ENCODE results near the gene ATOSA. TPM values are rescaled to one million over a fixed set of nuclear protein-coding genes. Genes with fewer than 3 reads are reported as not detected.

Gene ATOSA
- total RNA-seq, 1 donor from 2014 or later, result 26.8 TPM

GRCh38 chr15:52698514-52698913 lies 19.3 kb upstream of the ATOSA start:
- DNase-seq (ENCODE audit: low spot score), result no peak
- Mint-ChIP-seq H3K27ac (no peak overlapping the region), H3K9me3 (no peaks in the 10 kb centered on the region), H3K4me1 (peaks cover 21% of the 10 kb centered on the region), H3K36me3 (no peaks in the 10 kb centered on the region), H3K27me3 (ENCODE audit: insufficient read depth, low read depth) (peaks cover 2% of the 10 kb centered on the region), H3K4me3 (no peak overlapping the region)
- Histone ChIP-seq H3K27ac (no peak overlapping the region), H3K36me3 (no peaks in the 10 kb centered on the region), H3K4me3 (no peak overlapping the region), H3K9ac (no peak overlapping the region), H3K79me2 (ENCODE audit: low read depth) (no peaks in the 10 kb centered on the region), H3K27me3 (no peaks in the 10 kb centered on the region), H3K9me3 (ENCODE audit: low read depth) (no peaks in the 10 kb centered on the region), H3K4me1 (peaks cover 33% of the 10 kb centered on the region), H2AFZ (replicated peaks) (no peak overlapping the region), H3K4me2 (no peak overlapping the region), H4K20me1 (ENCODE audit: low read depth) (no peaks in the 10 kb centered on the region), H3F3A (ENCODE audit: low read depth) (peaks cover 11% of the 10 kb centered on the region)
- no peak for TF ChIP-seq EZH2 (IDR thresholded peaks at IDR 0.05)
- TF ChIP-seq EZH2phosphoT487 (IDR thresholded peaks at IDR 0.05), result no peak
- no peak for TF ChIP-seq CTCF (IDR thresholded peaks at IDR 0.05)

- H3K27ac ChIP-seq, result no peak overlapping the region
- TF ChIP-seq EZH2 (IDR thresholded peaks at IDR 0.05) (no peak), EZH2phosphoT487 (IDR thresholded peaks at IDR 0.05) (no peak), CTCF (IDR thresholded peaks at IDR 0.05) (no peak)
- no peak for DNase-seq (ENCODE audit: low spot score)
These were observed 17.9 kb upstream of the ATOSA start for GRCh38 chr15:52697051-52697450.

GRCh38 chr15:52695154-52695553 lies 16.0 kb upstream of the ATOSA start:
- no peak for DNase-seq (ENCODE audit: low spot score)
- Histone ChIP-seq H3K27me3 (no peaks in the 10 kb centered on the region), H3K4me2 (no peak overlapping the region), H3K27ac (no peak overlapping the region), H3K79me2 (ENCODE audit: low read depth) (no peaks in the 10 kb centered on the region), H3F3A (ENCODE audit: low read depth) (peaks cover 11% of the 10 kb centered on the region), H3K36me3 (no peaks in the 10 kb centered on the region), H4K20me1 (ENCODE audit: low read depth) (no peaks in the 10 kb centered on the region), H3K9ac (no peak overlapping the region), H3K9me3 (ENCODE audit: low read depth) (no peaks in the 10 kb centered on the region), H3K4me3 (no peak overlapping the region), H2AFZ (replicated peaks) (no peak overlapping the region), H3K4me1 (peaks cover 27% of the 10 kb centered on the region)
- Mint-ChIP-seq H3K27me3 (ENCODE audit: insufficient read depth, low read depth) (peaks cover 2% of the 10 kb centered on the region), H3K4me1 (peaks cover 17% of the 10 kb centered on the region), H3K9me3 (no peaks in the 10 kb centered on the region), H3K4me3 (no peak overlapping the region), H3K36me3 (no peaks in the 10 kb centered on the region), H3K27ac (no peak overlapping the region)
- TF ChIP-seq CTCF (IDR thresholded peaks at IDR 0.05), result no peak
- no peak for TF ChIP-seq EZH2phosphoT487 (IDR thresholded peaks at IDR 0.05)
- TF ChIP-seq EZH2 (IDR thresholded peaks at IDR 0.05), result no peak

More at GRCh38 chr15:52697051-52697450, 17.9 kb upstream of the ATOSA start:
- Mint-ChIP-seq H3K4me1 (peaks cover 21% of the 10 kb centered on the region), H3K36me3 (no peaks in the 10 kb centered on the region), H3K4me3 (no peak overlapping the region), H3K27me3 (ENCODE audit: insufficient read depth, low read depth) (peaks cover 2% of the 10 kb centered on the region), H3K27ac (no peak overlapping the region), H3K9me3 (no peaks in the 10 kb centered on the region)
- no peaks in the 10 kb centered on the region for H3K36me3 ChIP-seq
- peaks cover 33% of the 10 kb centered on the region for H3K4me1 ChIP-seq
- H4K20me1 ChIP-seq (ENCODE audit: low read depth), result no peaks in the 10 kb centered on the region
- no peak overlapping the region for H2AFZ ChIP-seq (replicated peaks)
- no peak overlapping the region for H3K4me2 ChIP-seq
- no peak overlapping the region for H3K9ac ChIP-seq
- no peaks in the 10 kb centered on the region for H3K79me2 ChIP-seq (ENCODE audit: low read depth)
- H3K9me3 ChIP-seq (ENCODE audit: low read depth), result no peaks in the 10 kb centered on the region
- H3F3A ChIP-seq (ENCODE audit: low read depth), result peaks cover 11% of the 10 kb centered on the region
- no peaks in the 10 kb centered on the region for H3K27me3 ChIP-seq
- H3K4me3 ChIP-seq, result no peak overlapping the region
